ENCODE measurements around the gene TMEM123.

The TMEM123 gene

GRCh38 chr11:102419181-102419580 is 33.4 kb downstream of the TMEM123 start:
- Histone ChIP-seq H3K4me2 (ENCODE audit: low read length) (no peak overlapping the region), H3K4me3 (ENCODE audit: low read length) (no peak overlapping the region), H3K27me3 (ENCODE audit: control insufficient read depth, insufficient read depth, low read length) (no peaks in the 10 kb centered on the region), H3K4me1 (ENCODE audit: control insufficient read depth, insufficient read depth, low read length) (peaks cover 9% of the 10 kb centered on the region), H3K9me3 (replicated peaks; ENCODE audit: low read length) (no peaks in the 10 kb centered on the region), H3K36me3 (ENCODE audit: insufficient read depth, low read length) (no peaks in the 10 kb centered on the region), H3K9ac (ENCODE audit: low read depth, low read length) (no peak overlapping the region)

GRCh38 chr11:102416976-102417375 is 35.6 kb downstream of the TMEM123 start:
- Histone ChIP-seq H3K27me3 (ENCODE audit: control insufficient read depth, insufficient read depth, low read length) (no peaks in the 10 kb centered on the region), H3K9me3 (replicated peaks; ENCODE audit: low read length) (no peaks in the 10 kb centered on the region), H3K9ac (ENCODE audit: low read depth, low read length) (no peak overlapping the region), H3K4me3 (ENCODE audit: low read length) (no peak overlapping the region), H3K4me2 (ENCODE audit: low read length) (no peak overlapping the region), H3K4me1 (ENCODE audit: control insufficient read depth, insufficient read depth, low read length) (peaks cover 12% of the 10 kb centered on the region), H3K36me3 (ENCODE audit: insufficient read depth, low read length) (no peaks in the 10 kb centered on the region)

GRCh38 chr11:102415304-102415916 is 37.2 kb downstream of the TMEM123 start:
- no peaks in the 10 kb centered on the region for H3K9me3 ChIP-seq (replicated peaks; ENCODE audit: low read length)
- no peak overlapping the region for H3K4me2 ChIP-seq (ENCODE audit: low read length)
- H3K9ac ChIP-seq (ENCODE audit: low read depth, low read length), result no peak overlapping the region
- H3K36me3 ChIP-seq (ENCODE audit: insufficient read depth, low read length), result no peaks in the 10 kb centered on the region
- H3K4me1 ChIP-seq (ENCODE audit: control insufficient read depth, insufficient read depth, low read length), result peaks cover 8% of the 10 kb centered on the region
- no peak overlapping the region for H3K4me3 ChIP-seq (ENCODE audit: low read length)
- H3K27me3 ChIP-seq (ENCODE audit: control insufficient read depth, insufficient read depth, low read length), result no peaks in the 10 kb centered on the region

GRCh38 chr11:102414559-102414958 is 38.0 kb downstream of the TMEM123 start:
- no peaks in the 10 kb centered on the region for H3K36me3 ChIP-seq (ENCODE audit: insufficient read depth, low read length)
- H3K9me3 ChIP-seq (replicated peaks; ENCODE audit: low read length), result no peaks in the 10 kb centered on the region
- no peak overlapping the region for H3K9ac ChIP-seq (ENCODE audit: low read depth, low read length)
- no peaks in the 10 kb centered on the region for H3K27me3 ChIP-seq (ENCODE audit: control insufficient read depth, insufficient read depth, low read length)
- no peak overlapping the region for H3K4me3 ChIP-seq (ENCODE audit: low read length)
- H3K4me2 ChIP-seq (ENCODE audit: low read length), result no peak overlapping the region
- peaks cover 12% of the 10 kb centered on the region for H3K4me1 ChIP-seq (ENCODE audit: control insufficient read depth, insufficient read depth, low read length)

- Histone ChIP-seq H3K4me1 (ENCODE audit: control insufficient read depth, insufficient read depth, low read length) (peaks cover 12% of the 10 kb centered on the region), H3K27me3 (ENCODE audit: control insufficient read depth, insufficient read depth, low read length) (no peaks in the 10 kb centered on the region), H3K9ac (ENCODE audit: low read depth, low read length) (no peak overlapping the region), H3K9me3 (replicated peaks; ENCODE audit: low read length) (no peaks in the 10 kb centered on the region), H3K4me2 (ENCODE audit: low read length) (no peak overlapping the region), H3K4me3 (ENCODE audit: low read length) (no peak overlapping the region), H3K36me3 (ENCODE audit: insufficient read depth, low read length) (no peaks in the 10 kb centered on the region)
These were observed 39.1 kb downstream of the TMEM123 start for GRCh38 chr11:102413497-102413896.

- Histone ChIP-seq H3K4me1 (ENCODE audit: control insufficient read depth, insufficient read depth, low read length) (peaks cover 16% of the 10 kb centered on the region), H3K4me2 (ENCODE audit: low read length) (no peak overlapping the region), H3K4me3 (ENCODE audit: low read length) (no peak overlapping the region), H3K36me3 (ENCODE audit: insufficient read depth, low read length) (peaks cover 3% of the 10 kb centered on the region), H3K9me3 (replicated peaks; ENCODE audit: low read length) (no peaks in the 10 kb centered on the region), H3K27me3 (ENCODE audit: control insufficient read depth, insufficient read depth, low read length) (no peaks in the 10 kb centered on the region), H3K9ac (ENCODE audit: low read depth, low read length) (no peak overlapping the region)
These were observed 41.4 kb downstream of the TMEM123 start for GRCh38 chr11:102411142-102411541.

- H3K9me3 ChIP-seq (replicated peaks; ENCODE audit: low read length), result no peaks in the 10 kb centered on the region
- no peak overlapping the region for H3K4me2 ChIP-seq (ENCODE audit: low read length)
- H3K36me3 ChIP-seq (ENCODE audit: insufficient read depth, low read length), result peaks cover 6% of the 10 kb centered on the region
- no peak overlapping the region for H3K4me3 ChIP-seq (ENCODE audit: low read length)
- H3K9ac ChIP-seq (ENCODE audit: low read depth, low read length), result no peak overlapping the region
- H3K27me3 ChIP-seq (ENCODE audit: control insufficient read depth, insufficient read depth, low read length), result no peaks in the 10 kb centered on the region
- peaks cover 16% of the 10 kb centered on the region for H3K4me1 ChIP-seq (ENCODE audit: control insufficient read depth, insufficient read depth, low read length)
These were observed 42.2 kb downstream of the TMEM123 start for GRCh38 chr11:102410382-102410784.

GRCh38 chr11:102408339-102408738 is 44.2 kb downstream of the TMEM123 start:
- Histone ChIP-seq H3K9ac (ENCODE audit: low read depth, low read length) (no peak overlapping the region), H3K36me3 (ENCODE audit: insufficient read depth, low read length) (peaks cover 12% of the 10 kb centered on the region), H3K4me3 (ENCODE audit: low read length) (no peak overlapping the region), H3K4me1 (ENCODE audit: control insufficient read depth, insufficient read depth, low read length) (peaks cover 16% of the 10 kb centered on the region), H3K4me2 (ENCODE audit: low read length) (no peak overlapping the region), H3K27me3 (ENCODE audit: control insufficient read depth, insufficient read depth, low read length) (no peaks in the 10 kb centered on the region), H3K9me3 (replicated peaks; ENCODE audit: low read length) (no peaks in the 10 kb centered on the region)

- Histone ChIP-seq H3K27me3 (ENCODE audit: control insufficient read depth, insufficient read depth, low read length) (no peaks in the 10 kb centered on the region), H3K9ac (ENCODE audit: low read depth, low read length) (no peak overlapping the region), H3K4me1 (ENCODE audit: control insufficient read depth, insufficient read depth, low read length) (peaks cover 16% of the 10 kb centered on the region), H3K4me2 (ENCODE audit: low read length) (no peak overlapping the region), H3K4me3 (ENCODE audit: low read length) (no peak overlapping the region), H3K9me3 (replicated peaks; ENCODE audit: low read length) (no peaks in the 10 kb centered on the region), H3K36me3 (ENCODE audit: insufficient read depth, low read length) (peaks cover 16% of the 10 kb centered on the region)
These were observed 44.7 kb downstream of the TMEM123 start for GRCh38 chr11:102407901-102408300.

- H3K27me3 ChIP-seq (ENCODE audit: control insufficient read depth, insufficient read depth, low read length), result no peaks in the 10 kb centered on the region
- H3K36me3 ChIP-seq (ENCODE audit: insufficient read depth, low read length), result peaks cover 27% of the 10 kb centered on the region
These were observed 46.5 kb downstream of the TMEM123 start for GRCh38 chr11:102406099-102406498.

GRCh38 chr11:102405501-102405900 is 47.1 kb downstream of the TMEM123 start:
- peaks cover 33% of the 10 kb centered on the region for H3K36me3 ChIP-seq (ENCODE audit: insufficient read depth, low read length)
- no peaks in the 10 kb centered on the region for H3K9me3 ChIP-seq (replicated peaks; ENCODE audit: low read length)
- peaks cover 10% of the 10 kb centered on the region for H3K4me1 ChIP-seq (ENCODE audit: control insufficient read depth, insufficient read depth, low read length)
- H3K9ac ChIP-seq (ENCODE audit: low read depth, low read length), result no peak overlapping the region
- H3K27me3 ChIP-seq (ENCODE audit: control insufficient read depth, insufficient read depth, low read length), result no peaks in the 10 kb centered on the region
- H3K4me2 ChIP-seq (ENCODE audit: low read length), result no peak overlapping the region
- H3K4me3 ChIP-seq (ENCODE audit: low read length), result no peak overlapping the region

More at GRCh38 chr11:102406099-102406498, 46.5 kb downstream of the TMEM123 start:
- Histone ChIP-seq H3K9ac (ENCODE audit: low read depth, low read length) (no peak overlapping the region), H3K4me3 (ENCODE audit: low read length) (no peak overlapping the region), H3K4me2 (ENCODE audit: low read length) (no peak overlapping the region), H3K9me3 (replicated peaks; ENCODE audit: low read length) (no peaks in the 10 kb centered on the region), H3K4me1 (ENCODE audit: control insufficient read depth, insufficient read depth, low read length) (peaks cover 11% of the 10 kb centered on the region)

GRCh38 chr11:102402548-102402947 is 50.0 kb downstream of the TMEM123 start:
- no peaks in the 10 kb centered on the region for H3K9me3 ChIP-seq (replicated peaks; ENCODE audit: low read length)
- H3K4me1 ChIP-seq (ENCODE audit: control insufficient read depth, insufficient read depth, low read length), result peaks cover 4% of the 10 kb centered on the region
- H3K27me3 ChIP-seq (ENCODE audit: control insufficient read depth, insufficient read depth, low read length), result no peaks in the 10 kb centered on the region
- H3K4me3 ChIP-seq (ENCODE audit: low read length), result no peak overlapping the region
- no peak overlapping the region for H3K9ac ChIP-seq (ENCODE audit: low read depth, low read length)
- H3K4me2 ChIP-seq (ENCODE audit: low read length), result no peak overlapping the region
- peaks cover 51% of the 10 kb centered on the region for H3K36me3 ChIP-seq (ENCODE audit: insufficient read depth, low read length)

All from skeletal muscle satellite cell (primary cell).